SIG-M5 treated with dmso at 0.1 percent for 504 hours (cell line): Measurements from ENCODE around the gene PAK4.
"Not testable (repeated sequence)": the region's sequence is repeated elsewhere in the genome, so short reads cannot be mapped to it uniquely, and the experiment has no call there.

Source experiments
- DNase-seq: peaks from one replicate; lab custom pipeline; 2025; ENCODE audit not compliant: unreplicated experiment; lab: John Stamatoyannopoulos, UW

The PAK4 gene

DNA sequence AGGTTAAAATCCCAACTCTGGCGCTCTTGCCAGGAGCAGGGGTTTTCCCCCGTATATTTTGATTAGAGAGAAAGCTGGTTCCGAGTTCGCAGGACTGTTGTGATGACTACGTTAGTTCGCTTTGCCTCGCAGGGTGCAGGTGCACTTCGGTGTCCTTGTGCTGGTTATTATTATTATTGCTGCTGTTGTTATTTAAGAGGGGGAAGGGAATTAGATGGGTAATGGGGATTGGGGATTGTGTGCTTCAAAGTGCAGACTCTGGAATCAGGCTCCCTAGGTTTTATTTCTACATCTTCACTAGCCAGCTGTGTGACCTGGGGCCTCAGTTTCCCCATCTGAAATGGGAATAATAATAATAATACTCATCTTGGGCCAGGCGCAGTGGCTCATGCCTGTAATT lies 26.2 kb upstream of the PAK4 start:
- DNase-seq: no peak

DNA sequence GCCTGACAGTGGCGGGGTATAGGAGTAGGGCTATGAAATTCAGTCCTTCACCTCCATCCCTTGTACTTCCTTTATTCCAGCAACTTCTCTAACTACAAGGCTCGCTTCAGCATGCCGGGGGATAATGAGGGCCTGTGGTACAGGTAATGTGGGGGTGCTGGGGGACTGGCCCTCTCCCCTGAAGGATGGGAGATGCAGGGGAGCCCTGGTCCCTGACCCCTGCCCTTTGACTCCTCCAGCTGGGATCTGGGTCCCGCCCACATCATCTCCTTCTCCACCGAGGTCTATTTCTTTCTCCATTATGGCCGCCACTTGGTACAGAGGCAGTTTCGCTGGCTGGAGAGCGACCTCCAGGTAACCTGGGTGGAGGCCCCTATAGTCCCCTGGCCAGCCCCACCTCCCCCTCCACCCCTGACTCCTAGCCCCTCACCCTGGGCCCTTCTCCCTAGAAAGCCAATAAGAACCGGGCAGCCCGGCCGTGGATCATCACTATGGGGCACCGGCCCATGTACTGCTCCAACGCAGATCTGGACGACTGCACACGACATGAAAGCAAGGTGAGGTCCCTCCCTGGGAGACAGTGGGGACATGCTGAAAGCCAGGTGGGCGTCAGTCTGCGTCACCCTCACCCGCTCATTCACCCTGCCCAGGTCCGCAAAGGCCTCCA lies 25.0 kb upstream of the PAK4 start:
- DNase-seq: no peak

- no peak for DNase-seq
Observed at GRCh38 chr19:39103151-39103550, 22.4 kb upstream of the PAK4 start.

GRCh38 chr19:39104186-39104596 lies 21.4 kb upstream of the PAK4 start:
- DNase-seq: no peak

GRCh38 chr19:39106194-39106593 lies 19.4 kb upstream of the PAK4 start:
- no peak for DNase-seq

GRCh38 chr19:39109641-39110040 lies 15.9 kb upstream of the PAK4 start:
- DNase-seq: no peak

DNA sequence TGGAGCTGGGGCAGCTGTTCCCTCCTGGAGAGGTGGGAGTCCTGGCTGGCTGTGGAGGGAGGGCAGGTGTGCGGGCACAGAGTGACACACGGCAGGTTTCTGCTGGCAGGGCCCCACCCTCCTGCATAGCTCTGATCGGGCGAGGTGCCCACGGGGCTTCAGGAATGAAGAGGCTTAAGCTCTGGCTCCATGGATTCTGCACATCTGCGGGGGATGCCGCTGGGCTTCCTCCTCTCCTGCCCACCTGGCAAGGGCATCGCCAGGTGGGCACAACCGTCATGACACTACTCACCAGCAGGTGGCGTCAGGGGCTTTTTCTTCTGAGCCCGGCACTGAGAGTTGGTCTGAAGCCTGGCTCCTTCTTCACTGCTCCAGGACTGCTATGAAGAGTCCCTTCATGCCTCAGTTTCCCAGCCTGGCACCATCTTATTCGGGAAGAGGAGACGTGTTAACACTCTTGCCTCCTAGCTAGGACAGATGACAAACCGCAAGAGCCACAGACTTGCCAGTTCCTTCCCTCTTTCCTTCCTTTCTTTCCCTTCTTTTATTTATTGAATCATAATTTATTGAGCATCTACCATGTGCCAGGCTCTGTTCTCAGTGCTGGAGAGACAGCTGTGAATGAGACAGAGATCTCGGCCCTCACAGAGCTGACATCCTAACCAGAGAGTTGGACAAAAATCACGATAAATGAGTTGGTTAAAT lies 15.2 kb upstream of the PAK4 start:
- DNase-seq: no peak

DNA sequence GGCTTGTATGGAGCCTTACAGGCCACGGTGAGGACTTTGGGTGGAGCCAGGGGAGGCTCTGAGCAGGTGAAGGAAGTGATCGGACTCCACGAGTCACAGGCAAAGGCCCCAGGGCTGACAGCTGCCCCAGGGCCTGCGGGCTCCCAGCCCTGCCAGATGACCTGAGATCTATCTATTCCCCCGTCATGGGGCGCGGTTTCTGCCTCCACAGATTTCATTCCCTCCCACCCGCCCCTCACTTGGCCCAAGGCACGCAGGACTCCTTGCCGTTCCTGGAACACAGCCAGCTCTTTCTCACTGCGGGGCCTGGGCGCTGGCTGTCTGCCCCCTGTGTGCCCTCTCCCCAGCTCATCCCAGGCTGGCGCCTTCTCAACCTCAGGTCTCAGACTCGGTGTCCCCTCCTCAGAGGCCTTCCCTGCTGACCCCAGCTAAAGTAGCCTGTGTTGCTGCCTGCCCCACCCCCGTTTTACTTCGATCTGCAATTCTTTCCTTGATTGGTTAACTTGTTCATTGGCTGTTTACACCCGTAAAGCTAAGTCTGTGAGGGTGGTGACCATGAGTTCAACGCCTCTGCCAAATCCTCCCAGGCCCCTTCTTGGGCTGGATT lies 13.9 kb upstream of the PAK4 start:
- DNase-seq: no peak

DNA sequence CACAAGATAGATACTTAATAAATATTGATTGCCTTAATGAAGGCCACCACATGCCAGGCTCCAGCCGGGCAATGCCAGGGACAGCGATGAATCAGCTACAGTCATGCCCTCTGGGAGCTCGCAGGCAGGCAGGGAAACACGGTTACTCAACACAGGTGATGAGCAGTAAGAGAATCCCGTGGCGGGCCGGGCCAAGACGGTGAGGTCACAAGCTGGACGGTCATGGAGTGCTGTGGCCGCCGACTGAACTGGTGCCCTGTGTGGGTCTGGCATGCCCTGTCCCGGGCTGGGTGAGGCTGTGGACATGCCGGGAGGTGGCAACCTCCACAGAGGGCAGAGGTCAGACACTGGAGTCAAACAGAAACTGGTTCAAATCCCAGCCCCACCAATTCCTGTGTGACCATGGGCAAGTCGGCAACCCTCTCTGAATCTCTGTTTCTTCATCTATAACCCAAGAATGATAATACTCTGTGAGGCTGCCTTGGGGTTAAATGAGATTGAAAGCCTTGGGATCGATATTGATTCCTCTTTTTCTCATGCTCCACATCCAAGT lies 13.2 kb upstream of the PAK4 start:
- peak; percentile 30 for DNase-seq

GRCh38 chr19:39113199-39113598 lies 12.4 kb upstream of the PAK4 start:
- DNase-seq: no peak

DNA sequence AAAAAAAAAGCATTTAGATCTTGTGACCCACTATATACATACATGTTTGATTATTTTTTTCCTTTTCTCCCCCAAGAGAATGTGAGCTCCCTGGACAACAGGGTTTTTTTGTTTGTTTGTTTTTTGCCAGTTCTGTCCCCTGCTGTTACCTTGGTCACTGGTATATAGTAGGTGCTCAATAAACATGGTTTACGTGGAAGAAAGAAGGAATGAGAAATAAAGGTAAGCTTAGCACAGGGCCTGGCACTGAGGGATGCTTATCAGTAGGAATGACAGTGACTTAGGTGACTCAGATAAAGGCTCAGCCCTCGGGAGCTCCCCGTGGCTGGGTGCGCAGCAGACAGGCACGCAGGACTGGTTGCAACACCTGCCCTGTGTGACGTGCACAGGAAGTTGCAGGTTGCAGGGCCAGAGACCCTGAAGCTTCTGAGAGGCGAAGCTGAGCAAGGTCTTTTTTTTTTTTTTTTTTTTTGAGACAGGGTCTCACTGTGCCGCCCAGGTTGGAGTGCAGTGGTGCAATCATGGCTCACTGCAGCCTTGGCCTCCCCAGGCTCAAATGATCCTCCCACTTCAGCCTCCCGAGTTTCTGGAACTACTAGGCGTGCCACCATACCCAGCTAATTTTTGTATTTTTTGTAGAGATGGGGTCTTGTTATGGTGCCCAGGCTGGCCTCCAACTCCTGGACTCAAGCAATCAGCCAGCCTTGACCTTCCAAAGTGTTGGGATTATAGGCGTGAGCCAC lies 10.3 kb upstream of the PAK4 start:
- no peak for DNase-seq

GRCh38 chr19:39117023-39117422 lies 8.6 kb upstream of the PAK4 start:
- DNase-seq: not testable (repeated sequence)

DNA sequence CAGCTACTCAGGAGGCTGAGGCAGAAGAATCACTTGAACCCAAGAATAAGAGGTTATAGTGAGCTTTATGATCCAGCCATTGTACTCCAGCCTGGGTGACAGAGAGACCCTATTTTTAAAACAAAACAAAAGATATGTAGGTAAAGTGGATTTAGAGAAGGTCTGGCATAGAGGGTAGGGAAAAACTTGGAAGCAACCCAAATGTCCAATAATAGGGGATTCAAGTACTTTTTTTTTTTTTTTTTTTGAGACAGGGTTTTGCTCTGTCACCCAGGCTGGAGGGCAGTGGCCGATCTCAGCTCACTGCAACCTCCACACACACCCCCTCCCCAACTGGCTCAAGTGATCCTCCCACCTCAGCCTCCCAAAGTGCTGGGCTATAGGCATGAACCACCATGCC lies 5.8 kb upstream of the PAK4 start:
- no peak for DNase-seq

- no peak for DNase-seq
Observed at GRCh38 chr19:39122934-39123731, 2.5 kb upstream of the PAK4 start.

DNA sequence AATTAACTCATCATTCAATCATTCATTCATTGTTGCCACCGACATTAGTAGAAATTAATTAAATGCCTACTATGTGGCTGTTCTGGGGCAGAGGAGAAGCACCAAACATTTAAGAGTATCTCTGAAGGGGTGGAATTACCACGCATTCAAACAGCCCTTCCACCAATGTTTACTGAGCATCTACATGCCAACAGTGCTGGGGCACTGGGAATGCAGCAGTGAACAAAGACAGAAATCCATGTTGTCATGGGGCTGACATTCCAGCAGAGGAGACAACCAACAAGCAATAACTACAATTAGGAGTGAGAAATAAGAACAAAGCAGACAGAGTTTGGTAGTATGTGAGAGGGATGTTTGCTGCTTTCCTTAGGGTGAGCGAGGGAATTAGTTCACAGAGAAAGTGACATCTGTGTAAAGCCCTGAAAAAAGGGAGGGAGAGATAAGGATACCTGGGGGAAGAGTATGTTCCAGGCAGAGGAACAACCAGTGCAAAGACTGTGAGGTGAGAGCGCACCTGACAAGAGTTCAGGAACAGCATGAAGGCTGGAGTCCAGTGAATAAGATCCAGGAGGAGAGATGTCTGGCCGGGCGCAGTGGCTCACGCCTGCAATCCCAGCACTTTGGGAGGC lies 1.3 kb upstream of the PAK4 start:
- no peak for DNase-seq

- no peak for DNase-seq
Observed at GRCh38 chr19:39125199-39125553, 410 bp upstream of the PAK4 start.

- DNase-seq: no peak
Observed at GRCh38 chr19:39126312-39127187, 964 bp downstream of the PAK4 start.

GRCh38 chr19:39127812-39128515 lies 2.4 kb downstream of the PAK4 start:
- DNase-seq: no peak
